ENCODE results near the gene CDCA5. TPM values are rescaled to one million over a fixed set of nuclear protein-coding genes. Genes with fewer than 3 reads are reported as not detected.
A peak's percentile ranks its signal among the peaks of the same experiment; 100 is the strongest.

Gene CDCA5
- total and polyA plus RNA-seq, 4 donors, result 1.8 to 2.7 (median 2.2) TPM

GRCh38 chr11:65117206-65118096 is 33.6 kb upstream of the CDCA5 start, which contains the start of gene ZNHIT2:
Gene ZNHIT2, minus strand, starts transcription at chr11:65117701. Its CDS starts 48 bp downstream, at chr11:65117653.
- Histone ChIP-seq H3K27ac (ENCODE audit: low read depth in 1 of 2, low read length in 1 of 2) (peak within 1 kb of the TSS; percentile 85 to 94), H3K9ac (ENCODE audit: insufficient read depth in 1 of 2, low read length in 2 of 2) (peak within 1 kb of the TSS in 1 of 2 donors; percentile 5), H3K9me3 (ENCODE audit: control insufficient read depth in 4 of 4, insufficient read depth in 3 of 4, low read length in 3 of 4) (no peaks in the 10 kb centered on the region), H3K36me3 (ENCODE audit: control insufficient read depth in 4 of 4, insufficient read depth in 4 of 4, low read length in 4 of 4) (peaks cover 13 to 32% (median 20%) of the 10 kb centered on the region in 4 donors), H3K4me3 (peak within 1 kb of the TSS; percentile 72), H3K4me1 (ENCODE audit: control insufficient read depth in 5 of 5, insufficient read depth in 5 of 5, low read length in 5 of 5) (peaks cover 7 to 35% (median 11%) of the 10 kb centered on the region in 5 donors), H3K27me3 (ENCODE audit: control insufficient read depth in 3 of 3, insufficient read depth in 3 of 3, low read length in 2 of 3) (peaks cover 0 to 3% (median 0%) of the 10 kb centered on the region in 3 donors)
- DNase-seq (peak; percentile 99), ATAC-seq (ENCODE audit: insufficient read depth, low FRiP score) (peak; percentile 86)
- peak; percentile 89 for TF ChIP-seq CTCF (IDR thresholded peaks at IDR 0.05; ENCODE audit: control extremely low read depth, extremely low read depth)
- 1% methylated on average over 88 to 89 of the region's 89 CpGs for WGBS, 2 donors

- peak overlapping the region; percentile 85 to 94 for H3K27ac ChIP-seq (ENCODE audit: low read depth in 1 of 2, low read length in 1 of 2)
- DNase-seq (no peak), ATAC-seq (ENCODE audit: insufficient read depth, low FRiP score) (peak; percentile 5)
- no peaks in the 10 kb centered on the region for H3K9me3 ChIP-seq (ENCODE audit: control insufficient read depth in 4 of 4, insufficient read depth in 3 of 4, low read length in 3 of 4)
- WGBS, 2 donors, result 21 to 26% methylated on average over 62 to 68 of the region's 68 CpGs
- H3K4me1 ChIP-seq (ENCODE audit: control insufficient read depth in 5 of 5, insufficient read depth in 5 of 5, low read length in 5 of 5), result peaks cover 7 to 41% (median 11%) of the 10 kb centered on the region in 5 donors
- peak overlapping the region; percentile 72 for H3K4me3 ChIP-seq
- H3K36me3 ChIP-seq (ENCODE audit: control insufficient read depth in 4 of 4, insufficient read depth in 4 of 4, low read length in 4 of 4), result peaks cover 13 to 32% (median 20%) of the 10 kb centered on the region in 4 donors
- no peak for TF ChIP-seq CTCF (IDR thresholded peaks at IDR 0.05; ENCODE audit: control extremely low read depth, extremely low read depth)
- H3K9ac ChIP-seq (ENCODE audit: insufficient read depth in 1 of 2, low read length in 2 of 2), result peak overlapping the region in 1 of 2 donors; percentile 5
- peaks cover 0 to 3% (median 0%) of the 10 kb centered on the region in 3 donors for H3K27me3 ChIP-seq (ENCODE audit: control insufficient read depth in 3 of 3, insufficient read depth in 3 of 3, low read length in 2 of 3)
Measured at GRCh38 chr11:65116370-65117205, 32.7 kb upstream of the CDCA5 start.

- H3K9me3 ChIP-seq (ENCODE audit: control insufficient read depth in 4 of 4, insufficient read depth in 3 of 4, low read length in 3 of 4), result no peaks in the 10 kb centered on the region
- H3K9ac ChIP-seq (ENCODE audit: insufficient read depth in 1 of 2, low read length in 2 of 2), result no peak overlapping the region
- H3K27me3 ChIP-seq (ENCODE audit: control insufficient read depth in 3 of 3, insufficient read depth in 3 of 3, low read length in 2 of 3), result peaks cover 0 to 3% (median 0%) of the 10 kb centered on the region in 3 donors
- no peak overlapping the region for H3K27ac ChIP-seq (ENCODE audit: low read depth in 1 of 2, low read length in 1 of 2)
- no peak for ATAC-seq (ENCODE audit: insufficient read depth, low FRiP score)
- peaks cover 3 to 34% (median 9%) of the 10 kb centered on the region in 5 donors for H3K4me1 ChIP-seq (ENCODE audit: control insufficient read depth in 5 of 5, insufficient read depth in 5 of 5, low read length in 5 of 5)
- peaks cover 8 to 23% (median 14%) of the 10 kb centered on the region in 4 donors for H3K36me3 ChIP-seq (ENCODE audit: control insufficient read depth in 4 of 4, insufficient read depth in 4 of 4, low read length in 4 of 4)
- WGBS, 2 donors, result 94 to 95% methylated on average over 21 of the region's 21 CpGs
- no peak overlapping the region for H3K4me3 ChIP-seq
- no peak for TF ChIP-seq CTCF (IDR thresholded peaks at IDR 0.05; ENCODE audit: control extremely low read depth, extremely low read depth)
- no peak for DNase-seq
Measured at GRCh38 chr11:65115361-65116082, 31.7 kb upstream of the CDCA5 start.
